ENCODE results near the gene KIF3A.
A peak's percentile ranks its signal among the peaks of the same experiment; 100 is the strongest.

Gene KIF3A

DNA sequence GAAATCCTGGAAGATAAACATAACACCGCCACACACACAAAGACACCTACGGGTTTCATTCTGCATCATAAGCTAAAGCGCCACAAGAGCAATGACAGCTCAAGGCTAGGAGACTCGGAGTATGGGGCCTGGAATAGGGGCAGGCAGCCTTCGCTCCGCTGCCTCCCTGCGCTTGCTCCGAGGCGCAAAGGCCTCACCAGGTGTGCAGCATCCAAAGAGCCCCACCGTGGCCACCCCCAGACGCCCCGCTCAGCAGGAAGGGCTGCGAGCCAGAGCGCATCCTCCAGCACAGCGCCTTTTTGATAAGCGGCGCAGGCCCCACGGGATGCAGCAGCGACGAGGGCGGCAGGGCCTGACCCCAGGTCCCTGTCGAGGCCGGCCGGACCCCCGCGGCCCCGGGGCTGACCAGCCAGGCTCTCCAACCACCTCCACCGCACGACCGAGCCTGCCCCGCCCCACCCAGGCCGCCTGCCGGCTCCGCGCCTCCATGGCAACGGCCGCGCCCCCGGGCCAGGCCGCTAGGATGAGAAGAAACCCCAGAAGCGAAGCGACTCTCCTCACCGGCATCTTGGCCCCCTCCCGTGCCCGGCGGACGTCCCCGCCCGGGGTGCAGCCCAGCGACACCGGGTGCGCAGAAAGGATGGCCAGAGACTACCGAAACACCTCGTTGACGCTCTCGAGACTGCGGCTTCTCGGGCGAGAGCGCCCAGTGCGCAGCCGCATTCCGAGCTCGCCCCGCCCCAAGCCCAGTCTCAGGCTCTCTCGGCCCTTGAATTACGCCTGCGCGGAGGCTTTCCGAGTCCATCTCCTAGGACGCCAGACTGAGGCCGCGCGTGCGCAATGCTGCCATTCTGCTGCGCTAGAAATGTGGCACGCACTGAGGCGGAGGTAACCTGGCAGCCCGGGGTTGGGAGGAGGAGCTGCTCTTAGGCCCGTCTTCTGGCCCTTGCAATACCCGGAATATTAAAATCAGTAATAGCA is at the start of gene KIF3A:
Gene KIF3A, minus strand, starts transcription at position 694 of the 981 bp plus-strand sequence. Its CDS starts 127 bp downstream, at position 567.
- DNase-seq, result peak; percentile 78

- DNase-seq, result no peak
Observed at GRCh38 chr5:132787076-132787475, 49.7 kb upstream of the KIF3A start.

GRCh38 chr5:132785864-132786263 is 48.5 kb upstream of the KIF3A start:
- no peak for DNase-seq

GRCh38 chr5:132785365-132785764 is 48.0 kb upstream of the KIF3A start:
- no peak for DNase-seq

- no peak for DNase-seq
Observed at GRCh38 chr5:132782101-132782500, 44.8 kb upstream of the KIF3A start.

GRCh38 chr5:132781029-132781428 is 43.7 kb upstream of the KIF3A start:
- DNase-seq, result no peak

DNA sequence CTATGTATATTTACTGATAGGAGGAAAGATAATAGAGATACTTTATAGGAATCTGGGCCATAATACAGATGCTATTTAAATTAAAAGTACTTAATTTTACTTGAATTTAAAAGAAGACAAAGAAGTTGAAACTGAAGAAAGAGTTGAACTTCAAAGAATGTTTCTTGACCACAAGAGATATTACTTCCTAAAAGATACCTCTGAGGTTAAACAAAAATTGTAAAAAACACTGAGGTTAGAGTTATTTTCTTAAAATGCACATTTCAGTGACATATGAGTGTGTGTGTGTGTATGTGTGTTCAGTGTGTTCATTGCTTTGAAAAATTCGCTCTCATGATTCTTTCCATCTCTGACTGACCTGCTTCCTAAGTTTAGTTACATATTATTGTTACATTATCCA is 43.2 kb upstream of the KIF3A start:
- DNase-seq, result no peak

DNA sequence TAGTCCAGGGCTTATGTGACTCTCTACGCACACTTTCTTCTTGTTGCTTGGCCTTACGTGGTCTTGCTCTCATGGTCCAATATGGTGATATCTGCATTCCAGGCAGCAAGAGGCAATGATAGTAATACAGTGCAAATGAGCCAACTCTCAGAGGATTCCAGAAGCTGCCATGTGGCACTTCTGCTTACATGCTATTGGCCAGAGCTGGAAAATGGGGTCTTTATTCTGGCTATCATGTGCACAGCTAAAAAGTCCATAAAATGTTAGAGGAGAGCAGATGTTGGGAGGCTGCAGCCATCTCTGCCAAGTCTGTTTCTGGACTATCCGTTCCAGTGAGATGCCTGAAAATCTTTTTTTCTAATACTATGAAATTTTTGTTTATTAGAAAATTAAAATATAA is 42.6 kb upstream of the KIF3A start:
- DNase-seq, result no peak

DNA sequence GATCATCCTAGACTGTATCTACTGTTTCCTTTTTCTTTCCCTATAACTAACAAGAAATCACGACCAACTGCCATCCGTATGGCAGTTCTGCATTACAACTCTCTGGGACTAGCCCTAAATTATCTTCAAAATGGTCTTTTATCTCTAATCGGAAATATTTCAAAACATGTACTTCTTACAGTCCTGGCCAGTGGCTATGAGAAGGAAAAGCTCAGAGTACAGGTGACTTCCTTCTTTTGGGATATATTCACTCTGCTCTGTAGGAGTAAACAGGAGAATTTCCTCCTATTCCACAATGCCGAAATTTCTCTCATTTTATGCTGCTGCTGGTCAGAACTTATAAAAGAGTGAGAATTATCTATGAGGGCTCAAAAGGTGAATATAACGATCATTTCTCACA is 41.5 kb upstream of the KIF3A start:
- no peak for DNase-seq

GRCh38 chr5:132778129-132778528 is 40.8 kb upstream of the KIF3A start:
- DNase-seq, result no peak

- DNase-seq, result no peak
Observed at GRCh38 chr5:132777209-132778069, 40.1 kb upstream of the KIF3A start, which contains the start of gene SEPTIN8. Gene SEPTIN8, minus strand, starts transcription at chr5:132777239. Its CDS starts 102 bp downstream, at chr5:132777137.

- no peak for DNase-seq
Observed at GRCh38 chr5:132776938-132777208, 39.5 kb upstream of the KIF3A start.

DNA sequence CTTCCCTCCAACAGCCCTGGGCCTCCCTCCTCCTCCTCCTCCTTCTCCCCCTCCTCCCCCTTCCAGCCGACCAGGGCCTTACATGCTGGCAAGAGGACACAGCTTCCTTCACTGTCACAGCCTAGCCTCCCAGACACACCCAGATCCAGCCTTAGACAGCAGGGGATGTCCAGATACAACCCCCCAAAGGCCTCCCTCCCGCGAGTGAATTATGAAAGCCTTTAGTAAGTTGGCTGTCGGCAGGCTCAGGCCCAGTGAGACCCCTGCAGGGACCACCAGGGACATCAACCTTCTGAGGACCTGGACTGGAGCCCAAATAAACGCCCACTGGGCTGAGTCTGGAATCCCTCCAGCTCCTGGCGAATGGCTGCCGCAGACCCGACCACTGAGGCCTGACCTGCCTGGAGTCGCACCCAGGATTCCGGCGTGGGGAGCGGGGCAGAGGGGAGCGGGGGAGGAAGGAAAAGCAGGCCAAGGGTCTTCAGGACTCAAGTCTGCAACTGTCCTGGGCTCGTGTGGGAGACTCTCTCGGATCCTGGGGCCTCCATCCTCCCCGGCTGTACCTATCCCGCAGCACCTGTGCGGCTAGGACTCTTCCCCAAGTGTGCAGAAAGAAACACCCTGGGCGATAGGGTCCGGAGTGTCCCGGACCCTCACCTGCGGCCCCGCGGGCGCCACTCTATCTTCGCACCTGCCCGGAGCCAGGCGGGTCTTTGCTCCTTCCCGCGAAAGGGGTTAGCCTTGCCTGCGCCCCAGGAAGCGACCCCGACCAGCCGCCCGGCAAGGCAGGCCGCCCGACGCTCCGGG is 39.0 kb upstream of the KIF3A start:
- DNase-seq, result no peak

DNA sequence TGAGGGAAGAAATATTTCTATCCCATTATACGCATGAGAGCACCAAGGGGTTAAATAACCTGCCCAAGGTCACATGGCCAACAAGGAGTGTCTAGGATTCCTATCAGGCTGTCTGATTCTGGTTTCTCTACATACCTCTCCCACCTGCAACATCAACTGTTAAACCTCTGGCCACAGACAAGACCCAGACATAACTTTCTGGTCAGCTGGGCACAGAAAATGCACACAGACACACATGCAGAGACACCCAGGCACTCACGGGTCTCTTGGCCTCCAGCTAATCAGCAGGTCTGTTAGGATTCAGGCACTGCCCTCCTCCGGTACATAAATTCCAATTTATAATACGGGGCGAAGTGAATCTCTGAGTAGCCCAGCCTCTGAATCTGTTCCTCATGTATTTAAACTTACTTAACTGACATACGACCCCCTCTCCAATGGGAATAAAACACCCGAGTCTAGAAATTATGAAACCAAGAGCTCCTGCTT is 38.2 kb upstream of the KIF3A start:
- no peak for DNase-seq

- no peak for DNase-seq
Observed at GRCh38 chr5:132774896-132775295, 37.5 kb upstream of the KIF3A start.

- no peak for DNase-seq
Observed at GRCh38 chr5:132774406-132774805, 37.1 kb upstream of the KIF3A start.

GRCh38 chr5:132773601-132774355 is 36.4 kb upstream of the KIF3A start:
- DNase-seq, result no peak

- no peak for DNase-seq
Observed at GRCh38 chr5:132773114-132773513, 35.8 kb upstream of the KIF3A start.

GRCh38 chr5:132772291-132773070 is 35.1 kb upstream of the KIF3A start:
- no peak for DNase-seq

DNA sequence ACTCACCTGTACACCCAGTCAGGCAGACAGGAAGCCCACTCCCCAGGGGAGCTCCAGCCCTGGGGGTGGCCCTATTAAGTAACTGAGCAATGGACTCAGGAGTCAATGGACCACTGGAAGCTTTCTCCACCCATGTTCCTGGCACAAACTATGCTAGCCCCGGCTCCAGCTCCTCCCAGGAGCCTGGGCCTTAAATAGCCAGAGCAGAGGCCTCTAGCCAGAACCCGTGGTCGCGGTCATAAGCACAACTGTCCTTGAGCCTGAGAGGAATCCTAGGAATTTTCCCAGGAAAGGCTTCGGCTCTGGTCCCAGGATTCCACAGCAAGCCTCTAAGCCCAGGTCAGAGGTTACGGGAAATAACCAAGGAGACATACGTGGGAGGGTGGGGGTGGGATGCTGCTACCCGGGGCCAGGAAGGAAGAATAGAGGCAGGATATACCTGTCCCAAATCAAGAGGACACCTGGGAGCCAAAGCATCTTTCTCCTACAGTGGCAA is 34.2 kb upstream of the KIF3A start:
- DNase-seq, result no peak
